Caco-2 (cell line): ENCODE measurements around the gene SHROOM3. TPM values are rescaled to one million over a fixed set of nuclear protein-coding genes. Genes with fewer than 3 reads are reported as not detected.

Experiments used
- BruUV-seq: library from RNA; stranded (reverse); fragments of 400-500 nt; replicated peaks from 2 replicates; lab custom pipeline; 2021; lab: Mats Ljungman, UMichigan
- CTCF ChIA-PET: fragments of 300-600 bp; sonication (Branson Sonifier 250); formaldehyde crosslinking; loops from one replicate; lab custom pipeline; 2022; ENCODE audit warnings: antibody characterized with exemption; lab: Charles Lee
- POLR2A ChIA-PET: fragments of 300-600 bp; sonication (Branson Sonifier 250); formaldehyde crosslinking; loops from one replicate; lab custom pipeline; 2022; ENCODE audit warnings: antibody characterized with exemption; lab: Charles Lee
- DNase-seq, 2 experiments: peaks; one replicate each; pipeline versions ENCODE4 v3.0.0 to v3.0.0-alpha.2; 2020 to 2022
- H3K27me3 ChIP-seq: replicated peaks from 2 replicates; pipeline ENCODE4 v1.6.0; 2011; ENCODE audit warnings: low read length; ENCODE audit not compliant: control insufficient read depth, insufficient read depth
- H3K36me3 ChIP-seq: 2 replicates; pipeline ENCODE4 v1.5.1; 2011; ENCODE audit warnings: low read length; ENCODE audit not compliant: control insufficient read depth, insufficient read depth
- H3K4me1 ChIP-seq: fragments of 250-450 bp; sonication (Bioruptor Pico); 2 replicates; pipeline ENCODE4 v1.5.1; 2020; ENCODE audit warnings: mild to moderate bottlenecking
- H3K4me3 ChIP-seq: 2 replicates; pipeline ENCODE4 v1.5.1; 2011; ENCODE audit warnings: low read depth, mild to moderate bottlenecking, control low read depth, low read length
- H3K9me3 ChIP-seq: fragments of 250-450 bp; sonication (Bioruptor Pico); 2 replicates; pipeline ENCODE4 v1.5.1; 2020; ENCODE audit warnings: mild to moderate bottlenecking, moderate library complexity
- H3K27ac Mint-ChIP-seq: one replicate; pipeline ENCODE4 v1.8.0; 2022; ENCODE audit warnings: mixed read lengths; ENCODE audit not compliant: unreplicated experiment
- H3K27me3 Mint-ChIP-seq: one replicate; pipeline ENCODE4 v1.8.0; 2022; ENCODE audit warnings: mixed read lengths; ENCODE audit not compliant: insufficient read depth, unreplicated experiment
- H3K36me3 Mint-ChIP-seq: one replicate; pipeline ENCODE4 v1.8.0; 2022; ENCODE audit warnings: mild to moderate bottlenecking, mixed read lengths; ENCODE audit not compliant: insufficient read depth, unreplicated experiment
- H3K4me1 Mint-ChIP-seq: one replicate; pipeline ENCODE4 v1.8.0; 2022; ENCODE audit warnings: low read depth, mixed read lengths; ENCODE audit not compliant: unreplicated experiment
- H3K4me3 Mint-ChIP-seq: one replicate; pipeline ENCODE4 v1.8.0; 2022; ENCODE audit warnings: mild to moderate bottlenecking, moderate library complexity, mixed read lengths; ENCODE audit not compliant: unreplicated experiment
- H3K9me3 Mint-ChIP-seq: one replicate; pipeline ENCODE4 v1.8.0; 2022; ENCODE audit warnings: mixed read lengths; ENCODE audit not compliant: unreplicated experiment
- CTCF ChIP-seq, 2 experiments: fragments of 200-600 bp in 1 of 2; IDR thresholded peaks; 1 replicate in 1 of 2; 2 replicates in 1 of 2; pipeline versions ENCODE4 v1.5.1 to v1.8.0; 2011 to 2022; ENCODE audit warnings: antibody characterized with exemption in 1 of 2, control low read depth in 1 of 2, inconsistent platforms in 1 of 2, low read depth in 1 of 2, low read length in 1 of 2, mild to moderate bottlenecking in 1 of 2, moderate library complexity in 1 of 2; ENCODE audit not compliant: insufficient read depth in 1 of 2, severe bottlenecking in 1 of 2, unreplicated experiment in 1 of 2
- intact Hi-C: fragments of 100-400 bp; cut with micrococcal nuclease; formaldehyde crosslinking; loops from one replicate; pipeline ENCODE4 v1.10.0; 2022; ENCODE audit not compliant: unreplicated experiment
- total RNA-seq: library from RNA; stranded (reverse); gene quantifications from 2 replicates; pipeline ENCODE4 v1.2.3, GENCODE V29; 2022

The SHROOM3 gene
- total RNA-seq, 1 experiment from 2014 or later = 16.3 TPM

DNA sequence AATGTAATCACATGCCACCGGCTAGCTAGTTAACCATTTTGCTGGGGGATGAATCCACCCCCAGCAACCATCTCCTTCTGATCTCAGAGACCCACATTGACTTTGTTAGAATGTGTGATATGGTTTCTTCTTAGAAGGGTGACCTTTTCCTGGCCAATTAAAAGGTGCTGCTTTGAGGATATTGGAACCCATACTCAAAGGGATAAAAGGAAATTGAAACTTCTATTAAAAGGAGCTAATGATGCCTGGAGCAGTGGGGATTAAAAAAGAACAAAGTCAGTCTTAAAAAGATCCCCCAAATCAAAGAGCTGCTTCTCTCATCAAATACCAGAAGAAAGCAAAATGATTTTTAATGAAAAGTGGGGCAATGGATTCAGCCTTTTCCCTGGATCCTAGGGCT lies 214.1 kb downstream of the SHROOM3 start:
- H3K4me3 Mint-ChIP-seq = no peak overlapping the region
- H3K9me3 Mint-ChIP-seq = no peaks in the 10 kb centered on the region
- DNase-seq = no peak
- no peak overlapping the region for H3K27ac Mint-ChIP-seq
- no peaks in the 10 kb centered on the region for H3K36me3 Mint-ChIP-seq
- H3K4me1 Mint-ChIP-seq = peaks cover 5% of the 10 kb centered on the region
- intact Hi-C loops = no loop called here
- 0 out of 2 replicates have a peak, but pooled peaks cover 3% of the 10 kb centered on the region for H3K4me1 ChIP-seq
- H3K9me3 ChIP-seq = no peaks in the 10 kb centered on the region
- no peaks in the 10 kb centered on the region for H3K36me3 ChIP-seq
- TF ChIP-seq CTCF (IDR thresholded peaks at IDR 0.05; ENCODE audit: insufficient read depth in 1 of 2, low read depth in 1 of 2, low read length in 1 of 2, severe bottlenecking in 1 of 2, unreplicated experiment in 1 of 2) = no peak
- ChIA-PET POLR2A (no interaction called here), CTCF (no interaction called here)
- H3K4me3 ChIP-seq = no peak overlapping the region
- H3K27me3 Mint-ChIP-seq = no peaks in the 10 kb centered on the region
- BruUV-seq = no TSS peak
- no peaks in the 10 kb centered on the region for H3K27me3 ChIP-seq

DNA sequence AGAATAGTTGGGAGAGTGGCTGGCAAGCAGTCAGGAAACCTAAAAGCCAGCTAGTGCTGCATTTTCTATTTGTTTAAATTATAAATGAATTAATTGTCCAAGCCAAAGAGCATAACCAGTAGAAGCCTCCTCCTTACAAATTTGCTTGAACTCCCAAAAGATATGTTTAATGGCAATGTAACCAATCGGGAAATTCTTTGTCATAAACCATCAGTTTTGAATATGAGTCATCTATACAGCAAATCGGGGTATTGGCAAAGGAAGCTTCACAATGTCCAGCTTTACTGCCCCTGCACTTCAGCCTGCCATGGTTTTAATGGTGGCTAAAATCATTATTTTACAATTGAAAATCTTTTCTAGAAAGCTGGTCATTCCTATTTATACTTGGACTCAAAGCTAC lies 216.6 kb downstream of the SHROOM3 start:
- Histone ChIP-seq H3K4me3 (no peak overlapping the region), H3K9me3 (no peaks in the 10 kb centered on the region), H3K27me3 (no peaks in the 10 kb centered on the region), H3K36me3 (no peaks in the 10 kb centered on the region), H3K4me1 (peaks cover 20% of the 10 kb centered on the region)
- no peak for DNase-seq
- intact Hi-C loops = no loop called here
- Mint-ChIP-seq H3K9me3 (no peaks in the 10 kb centered on the region), H3K27ac (no peak overlapping the region), H3K4me3 (no peak overlapping the region), H3K36me3 (no peaks in the 10 kb centered on the region), H3K4me1 (peaks cover 24% of the 10 kb centered on the region), H3K27me3 (no peaks in the 10 kb centered on the region)
- no TSS peak for BruUV-seq
- TF ChIP-seq CTCF (IDR thresholded peaks at IDR 0.05; ENCODE audit: insufficient read depth in 1 of 2, low read depth in 1 of 2, low read length in 1 of 2, severe bottlenecking in 1 of 2, unreplicated experiment in 1 of 2) = no peak
- POLR2A ChIA-PET = interaction anchor here (0.7 kb wide), 1 partner anchor 464 kb away, joined by 9 read pairs; no protein-coding TSS in a partner anchor
- CTCF ChIA-PET = no interaction called here

- no peak overlapping the region for H3K4me3 Mint-ChIP-seq
- peaks cover 24% of the 10 kb centered on the region for H3K4me1 Mint-ChIP-seq
- H3K36me3 Mint-ChIP-seq = no peaks in the 10 kb centered on the region
- TF ChIP-seq CTCF (IDR thresholded peaks at IDR 0.05; ENCODE audit: insufficient read depth in 1 of 2, low read depth in 1 of 2, low read length in 1 of 2, severe bottlenecking in 1 of 2, unreplicated experiment in 1 of 2) = no peak
- ChIA-PET CTCF (no interaction called here), POLR2A (no interaction called here)
- H3K36me3 ChIP-seq = no peaks in the 10 kb centered on the region
- no peak overlapping the region for H3K4me3 ChIP-seq
- H3K9me3 Mint-ChIP-seq = no peaks in the 10 kb centered on the region
- no TSS peak for BruUV-seq
- no peaks in the 10 kb centered on the region for H3K27me3 ChIP-seq
- no peaks in the 10 kb centered on the region for H3K9me3 ChIP-seq
- H3K27ac Mint-ChIP-seq = no peak overlapping the region
- peaks cover 20% of the 10 kb centered on the region for H3K4me1 ChIP-seq
- DNase-seq = no peak
- intact Hi-C loops = no loop called here
- H3K27me3 Mint-ChIP-seq = no peaks in the 10 kb centered on the region
Observed at GRCh38 chr4:76652389-76652788, 217.4 kb downstream of the SHROOM3 start.
